Measurements from ENCODE around the gene CDCA5. TPM values are rescaled to one million over a fixed set of nuclear protein-coding genes. Genes with fewer than 3 reads are reported as not detected.
"Not testable (repeated sequence)": the region's sequence is repeated elsewhere in the genome, so short reads cannot be mapped to it uniquely, and the experiment has no call there.

Gene CDCA5
- total RNA-seq, 1 experiment from 2014 or later, result 92.9 TPM

- Histone ChIP-seq H3K4me3 (ENCODE audit: low read depth in 2 of 2, low read length in 2 of 2) (peak overlapping the region; percentile 70 to 96), H3K36me3 (ENCODE audit: control insufficient read depth, insufficient read depth, low read length) (peaks cover 23% of the 10 kb centered on the region), H3K27me3 (ENCODE audit: control insufficient read depth, insufficient read depth, low read length) (no peaks in the 10 kb centered on the region), H3K27ac (ENCODE audit: low read length) (peak overlapping the region; percentile 99), H3K4me1 (ENCODE audit: control insufficient read depth, insufficient read depth, low read length) (peaks cover 23% of the 10 kb centered on the region), H3K9me3 (ENCODE audit: control insufficient read depth, insufficient read depth, low read depth, low read length) (no peaks in the 10 kb centered on the region)
- DNase-seq (ENCODE audit: low read depth, low spot score) (no peak), ATAC-seq (no peak)
- intact Hi-C loops (cut with micrococcal nuclease; ENCODE audit: unreplicated experiment), result no loop called here
- TSS peak; percentile 87 for BruUV-seq (replicated peaks)
- in situ Hi-C loops (cut with HindIII; ENCODE audit: low pct_unique_long_range_greater_than_20kb, low sequenced_read_pairs), result no loop called here
- TF ChIP-seq CTCF (IDR thresholded peaks at IDR 0.05), result no peak
- no peak for TF ChIP-seq SIN3A (IDR thresholded peaks at IDR 0.05; ENCODE audit: borderline replicate concordance, insufficient read depth, low read depth, low read length)
- no peak for TF ChIP-seq REST (IDR thresholded peaks at IDR 0.05; ENCODE audit: insufficient read depth in 1 of 2, low read depth in 2 of 2, low read length in 1 of 2)
- no peak for TF ChIP-seq TCF7L2 (IDR thresholded peaks at IDR 0.05; ENCODE audit: low read depth, low read length)
- no peak for TF ChIP-seq POLR2AphosphoS5 (IDR thresholded peaks at IDR 0.05; ENCODE audit: low read depth, low read length)
- ChIA-PET POLR2A (interaction anchor here (0.6 to 2.4 kb wide), 3 partner anchors 14 to 77 kb away, joined by 4 to 14 read pairs (median 10); partner anchors contain the start of gene SYVN1), CTCF (no interaction called here)
Measured at GRCh38 chr11:65120831-65121230, 37.0 kb upstream of the CDCA5 start.

DNA sequence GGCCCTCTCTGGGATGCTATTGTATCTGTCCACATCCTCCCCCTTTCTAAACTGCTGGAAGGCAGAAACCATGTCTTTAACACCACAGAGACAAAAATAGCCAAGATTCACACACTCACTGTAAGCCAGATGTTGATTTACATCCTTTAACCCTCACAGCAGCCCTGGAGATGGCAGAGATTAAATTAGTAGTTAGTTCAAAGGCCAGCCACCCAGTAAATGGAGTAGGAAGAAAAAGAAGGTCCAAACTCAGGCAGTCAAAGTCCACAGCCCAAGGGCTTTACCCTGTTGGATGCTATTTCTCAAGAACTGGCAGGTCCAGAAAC is 35.8 kb upstream of the CDCA5 start:
- H3K4me1 ChIP-seq (ENCODE audit: control insufficient read depth, insufficient read depth, low read length), result peaks cover 24% of the 10 kb centered on the region
- peaks cover 16% of the 10 kb centered on the region for H3K36me3 ChIP-seq (ENCODE audit: control insufficient read depth, insufficient read depth, low read length)
- no TSS peak for BruUV-seq (replicated peaks)
- H3K27me3 ChIP-seq (ENCODE audit: control insufficient read depth, insufficient read depth, low read length), result no peaks in the 10 kb centered on the region
- in situ Hi-C loops (cut with HindIII; ENCODE audit: low pct_unique_long_range_greater_than_20kb, low sequenced_read_pairs), result no loop called here
- ChIA-PET CTCF (interaction anchor here (0.7 kb wide), 1 partner anchor 290 kb away, joined by 4 read pairs; no protein-coding TSS in a partner anchor), POLR2A (no interaction called here)
- no peak for ATAC-seq
- DNase-seq (ENCODE audit: low read depth, low spot score), result no peak
- TF ChIP-seq TCF7L2 (IDR thresholded peaks at IDR 0.05; ENCODE audit: low read depth, low read length) (no peak), SIN3A (IDR thresholded peaks at IDR 0.05; ENCODE audit: borderline replicate concordance, insufficient read depth, low read depth, low read length) (no peak), REST (IDR thresholded peaks at IDR 0.05; ENCODE audit: insufficient read depth in 1 of 2, low read depth in 2 of 2, low read length in 1 of 2) (no peak), POLR2AphosphoS5 (IDR thresholded peaks at IDR 0.05; ENCODE audit: low read depth, low read length) (no peak), CTCF (IDR thresholded peaks at IDR 0.05) (no peak)
- no peaks in the 10 kb centered on the region for H3K9me3 ChIP-seq (ENCODE audit: control insufficient read depth, insufficient read depth, low read depth, low read length)
- intact Hi-C loops (cut with micrococcal nuclease; ENCODE audit: unreplicated experiment), result loop anchor here (10.0 kb wide), 1 partner anchor 275 kb away; the partner anchor contains the start of gene CDC42BPG
- no peak overlapping the region for H3K27ac ChIP-seq (ENCODE audit: low read length)
- no peak overlapping the region for H3K4me3 ChIP-seq (ENCODE audit: low read depth in 2 of 2, low read length in 2 of 2)

DNA sequence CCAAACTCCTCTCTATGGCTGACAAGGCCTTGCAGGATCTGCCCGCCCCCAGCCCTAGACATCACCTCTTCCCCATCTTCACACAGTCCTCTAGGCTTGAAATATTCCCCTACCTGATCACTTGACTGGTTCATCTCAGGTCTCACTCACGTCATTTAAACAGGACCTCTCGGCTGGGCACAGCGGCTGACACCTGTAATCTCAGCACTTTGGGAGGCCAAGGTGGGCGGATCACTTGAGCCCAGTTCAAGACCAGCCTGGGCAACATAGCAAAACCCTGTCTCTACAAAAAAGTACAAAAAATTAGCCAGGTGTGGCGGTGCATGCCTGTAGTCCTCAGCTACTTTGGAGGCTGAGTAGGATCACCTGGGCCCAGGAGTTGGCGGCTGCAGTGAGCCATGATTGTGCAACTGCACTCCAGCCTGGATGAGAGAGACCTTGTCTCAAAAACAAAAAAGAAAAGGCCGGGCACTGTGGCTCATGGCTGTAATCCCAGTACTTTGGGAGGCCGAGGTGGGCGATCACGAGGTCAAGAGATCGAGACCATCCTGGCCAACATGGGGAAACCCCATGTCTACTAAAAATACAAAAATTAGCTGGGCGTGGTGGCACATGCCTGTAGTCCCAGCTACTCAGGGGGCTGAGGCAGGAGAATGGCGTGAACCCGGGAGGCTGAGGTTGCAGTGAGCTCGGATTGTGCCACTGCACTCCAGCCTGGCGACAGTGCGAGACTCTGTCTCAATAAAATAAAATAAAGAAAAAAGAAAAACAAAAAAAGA is 35.2 kb upstream of the CDCA5 start:
- CTCF ChIA-PET, result interaction anchor here (0.7 kb wide), 1 partner anchor 290 kb away, joined by 4 read pairs; no protein-coding TSS in a partner anchor
- H3K4me3 ChIP-seq (ENCODE audit: low read depth in 2 of 2, low read length in 2 of 2); H3K27me3 ChIP-seq (ENCODE audit: control insufficient read depth, insufficient read depth, low read length); in situ Hi-C loops (cut with HindIII; ENCODE audit: low pct_unique_long_range_greater_than_20kb, low sequenced_read_pairs); H3K9me3 ChIP-seq (ENCODE audit: control insufficient read depth, insufficient read depth, low read depth, low read length); BruUV-seq (replicated peaks); ATAC-seq; DNase-seq (ENCODE audit: low read depth, low spot score); H3K27ac ChIP-seq (ENCODE audit: low read length); POLR2A ChIA-PET: not testable (repeated sequence)
- Histone ChIP-seq H3K36me3 (ENCODE audit: control insufficient read depth, insufficient read depth, low read length) (peaks cover 15% of the 10 kb centered on the region), H3K4me1 (ENCODE audit: control insufficient read depth, insufficient read depth, low read length) (peaks cover 24% of the 10 kb centered on the region)
- intact Hi-C loops (cut with micrococcal nuclease; ENCODE audit: unreplicated experiment), result loop anchor here (10.0 kb wide), 1 partner anchor 274 kb away; the partner anchor contains the start of gene CDC42BPG

All from Panc1 (cell line).